PC-9 (cell line): ENCODE data around the gene CFAP97D2. TPM values are rescaled to one million over a fixed set of nuclear protein-coding genes. Genes with fewer than 3 reads are reported as not detected.

Experiments used
- BruUV-seq: library from RNA; stranded (reverse); fragments of 400-500 nt; replicated peaks from 2 replicates; lab custom pipeline; 2021; lab: Mats Ljungman, UMichigan
- CTCF ChIA-PET: fragments of 300-600 bp; sonication (Branson Sonifier 250); formaldehyde crosslinking; loops from one replicate; lab custom pipeline; 2022; ENCODE audit warnings: antibody characterized with exemption; lab: Charles Lee
- POLR2A ChIA-PET: fragments of 300-600 bp; sonication (Branson Sonifier 250); formaldehyde crosslinking; loops from one replicate; lab custom pipeline; 2022; ENCODE audit warnings: antibody characterized with exemption; ENCODE audit not compliant: unreplicated experiment; lab: Charles Lee
- DNase-seq, 2 experiments: peaks; one replicate each; pipeline versions ENCODE4 v3.0.0 to v3.0.0-alpha.2; 2015 to 2022; ENCODE audit warnings: mixed read lengths in 1 of 2
- H2AFZ ChIP-seq: fragments of 200-600 bp; sonication (generic); 2 replicates; pipeline ENCODE4 v1.8.1; 2017; ENCODE audit warnings: antibody characterized with exemption
- H3F3A ChIP-seq: fragments of 200-600 bp; sonication (generic); 2 replicates; pipeline ENCODE4 v1.8.1; 2017; ENCODE audit warnings: antibody characterized with exemption, mild to moderate bottlenecking, low read depth; ENCODE audit not compliant: insufficient read depth
- H3K27ac ChIP-seq: fragments of 200-600 bp; sonication (generic); 2 replicates; pipeline ENCODE4 v1.6.1; 2016; ENCODE audit warnings: mixed run types
- H3K27me3 ChIP-seq: fragments of 200-600 bp; sonication (generic); 2 replicates; pipeline ENCODE4 v1.6.1; 2016; ENCODE audit warnings: low read depth, mixed run types; ENCODE audit not compliant: insufficient read depth
- H3K36me3 ChIP-seq: fragments of 200-600 bp; sonication (generic); 2 replicates; pipeline ENCODE4 v1.6.1; 2016; ENCODE audit warnings: low read depth, mixed run types
- H3K4me1 ChIP-seq: fragments of 200-600 bp; sonication (generic); replicated peaks from 2 replicates; pipeline ENCODE4 v1.6.1; 2016; ENCODE audit warnings: mixed run types; ENCODE audit not compliant: insufficient read depth
- H3K4me2 ChIP-seq: fragments of 200-600 bp; sonication (generic); 2 replicates; pipeline ENCODE4 v1.6.1; 2017; ENCODE audit warnings: mixed run types
- H3K4me3 ChIP-seq: fragments of 200-600 bp; sonication (generic); 2 replicates; pipeline ENCODE4 v1.6.1; 2016; ENCODE audit warnings: mixed run types
- H3K79me2 ChIP-seq: fragments of 200-600 bp; sonication (generic); 2 replicates; pipeline ENCODE4 v1.6.1; 2017; ENCODE audit warnings: low read depth, mixed run types
- H3K9me2 ChIP-seq: fragments of 200-600 bp; sonication (generic); 2 replicates; pipeline ENCODE4 v1.8.1; 2017; ENCODE audit warnings: mild to moderate bottlenecking; ENCODE audit not compliant: insufficient read depth
- H3K9me3 ChIP-seq: fragments of 200-600 bp; sonication (generic); 2 replicates; pipeline ENCODE4 v1.8.1; 2016; ENCODE audit warnings: low read depth; ENCODE audit not compliant: insufficient read depth
- H4K20me1 ChIP-seq: fragments of 200-600 bp; sonication (generic); 2 replicates; pipeline ENCODE4 v1.8.1; 2017; ENCODE audit not compliant: insufficient read depth
- CTCF ChIP-seq: fragments of 200-600 bp; sonication (generic); conservative IDR thresholded peaks from 2 replicates; pipeline ENCODE4 v1.6.1; 2017; ENCODE audit warnings: mixed run types, antibody characterized with exemption, mild to moderate bottlenecking, moderate library complexity
- EZH2 ChIP-seq: fragments of 200-600 bp; sonication (generic); IDR thresholded peaks from 2 replicates; pipeline ENCODE4 v1.8.0; 2017; ENCODE audit warnings: antibody characterized with exemption, low read depth
- intact Hi-C: fragments of 100-400 bp; cut with micrococcal nuclease; formaldehyde crosslinking; loops from one replicate; pipeline ENCODE4 v1.10.0; 2022; ENCODE audit not compliant: unreplicated experiment
- total RNA-seq: library from RNA; stranded (reverse); gene quantifications from 2 replicates; pipeline ENCODE4 v1.2.3, GENCODE V29; 2021

Gene CFAP97D2
- total RNA-seq, 1 experiment from 2014 or later = not detected

- Histone ChIP-seq H3K9me3 (no peaks in the 10 kb centered on the region), H4K20me1 (no peaks in the 10 kb centered on the region), H3F3A (peaks cover 11% of the 10 kb centered on the region), H3K4me3 (no peak overlapping the region), H3K27me3 (no peaks in the 10 kb centered on the region), H3K4me2 (no peak overlapping the region), H3K79me2 (no peaks in the 10 kb centered on the region), H2AFZ (no peak overlapping the region), H3K27ac (no peak overlapping the region), H3K4me1 (peaks cover 9% of the 10 kb centered on the region), H3K36me3 (no peaks in the 10 kb centered on the region), H3K9me2 (no peaks in the 10 kb centered on the region)
- TF ChIP-seq EZH2 (no peak), CTCF (no peak)
- ChIA-PET CTCF (no interaction called here), POLR2A (no interaction called here)
- intact Hi-C loops = no loop called here
- no TSS peak for BruUV-seq
- DNase-seq = no peak
Observed at GRCh38 chr13:114145722-114146121, 33.3 kb upstream of the CFAP97D2 start.

GRCh38 chr13:114146173-114146572, 32.9 kb upstream of the CFAP97D2 start:
- Histone ChIP-seq H3K4me2 (no peak overlapping the region), H3K79me2 (no peaks in the 10 kb centered on the region), H3K9me2 (no peaks in the 10 kb centered on the region), H3K4me3 (no peak overlapping the region), H3K36me3 (no peaks in the 10 kb centered on the region), H3K27me3 (no peaks in the 10 kb centered on the region), H3K9me3 (no peaks in the 10 kb centered on the region), H3K27ac (no peak overlapping the region), H3K4me1 (peaks cover 13% of the 10 kb centered on the region), H3F3A (peaks cover 9% of the 10 kb centered on the region; the same call in 1 of the 2 replicates), H2AFZ (no peak overlapping the region), H4K20me1 (no peaks in the 10 kb centered on the region)
- CTCF ChIA-PET = no interaction called here
- TF ChIP-seq EZH2 = no peak
- POLR2A ChIA-PET = no interaction called here
- DNase-seq = no peak
- intact Hi-C loops = no loop called here
- no TSS peak for BruUV-seq

GRCh38 chr13:114146629-114147028, 32.4 kb upstream of the CFAP97D2 start:
- POLR2A ChIA-PET = no interaction called here
- peaks cover 8% of the 10 kb centered on the region for H3F3A ChIP-seq

More at GRCh38 chr13:114146629-114147028, 32.4 kb upstream of the CFAP97D2 start:
- Histone ChIP-seq H3K27me3 (no peaks in the 10 kb centered on the region), H2AFZ (no peak overlapping the region), H3K36me3 (no peaks in the 10 kb centered on the region), H3K4me3 (no peak overlapping the region), H3K9me2 (no peaks in the 10 kb centered on the region), H3K4me1 (peaks cover 18% of the 10 kb centered on the region), H3K79me2 (no peaks in the 10 kb centered on the region), H3K4me2 (no peak overlapping the region), H3K9me3 (no peaks in the 10 kb centered on the region), H3K27ac (no peak overlapping the region), H4K20me1 (no peaks in the 10 kb centered on the region)
- DNase-seq = no peak
- no TSS peak for BruUV-seq
- no peak for TF ChIP-seq CTCF
- no peak for TF ChIP-seq EZH2
- CTCF ChIA-PET = no interaction called here
- intact Hi-C loops = no loop called here
